ENCODE data around the gene LAMB4. TPM values are rescaled to one million over a fixed set of nuclear protein-coding genes. Genes with fewer than 3 reads are reported as not detected.

LAMB4 gene
- total and polyA plus RNA-seq, 2 of the 8 experiments (the other 6 are each of a cell fraction or from before 2014, with no cell fraction given): not detected

GRCh38 chr7:108033776-108034497, 96.2 kb downstream of the LAMB4 start:
- H2AK5ac ChIP-seq (ENCODE audit: low read depth, low read length): no peak overlapping the region
- no peak overlapping the region for H4K8ac ChIP-seq (ENCODE audit: extremely low read depth, insufficient read depth, low read length)
- H4K91ac ChIP-seq (replicated peaks; ENCODE audit: insufficient read length, low read length): no peak overlapping the region
- H3K79me2 ChIP-seq (ENCODE audit: control insufficient read depth in 1 of 2, insufficient read depth in 2 of 2, low read length in 2 of 2): no peaks in the 10 kb centered on the region
- H2BK20ac ChIP-seq (ENCODE audit: low read length): no peak overlapping the region
- peak overlapping the region; percentile 48 for H4K5ac ChIP-seq (ENCODE audit: insufficient read length, low read depth, low read length)
- H3K9me3 ChIP-seq (ENCODE audit: insufficient read depth in 2 of 2, low read depth in 1 of 2, low read length in 1 of 2): no peaks in the 10 kb centered on the region
- H3K23me2 ChIP-seq (ENCODE audit: low read depth, low read length): no peaks in the 10 kb centered on the region
- 90% methylated on average over 5 of the region's 5 CpGs; no CpG with 5 or more reads in 1 of the 2 experiments for WGBS, 2 experiments (ENCODE audit: extremely low coverage in 1 of 2, insufficient coverage in 1 of 2, insufficient read length in 1 of 2, insufficient replicate concordance in 2 of 2, low coverage in 1 of 2, low lambda C conversion rate in 2 of 2, missing lambda C conversion rate in 1 of 2)
- DNase-seq (ENCODE audit: low read depth in 1 of 2, low spot score in 2 of 2) (no peak), FAIRE-seq (no peak)
- no peaks in the 10 kb centered on the region for H3K27me3 ChIP-seq (replicated peaks in 1 of 4; ENCODE audit: control insufficient read depth in 3 of 4, extremely low read depth in 1 of 4, insufficient read depth in 3 of 4, low read length in 3 of 4)
- no peak overlapping the region for H3K9ac ChIP-seq (replicated peaks in 1 of 4; ENCODE audit: extremely low read depth in 1 of 4, low read depth in 3 of 4, low read length in 3 of 4)
- H4K20me1 ChIP-seq (replicated peaks in 1 of 2; ENCODE audit: control insufficient read depth in 1 of 2, insufficient read depth in 2 of 2, low read length in 2 of 2): no peaks in the 10 kb centered on the region
- TF ChIP-seq PHF8 (conservative IDR thresholded peaks at IDR 0.05; ENCODE audit: low read depth, low read length): no peak
- no peak for TF ChIP-seq EP300 (IDR thresholded peaks at IDR 0.05; ENCODE audit: borderline replicate concordance in 1 of 2, low read depth in 2 of 2, low read length in 2 of 2)
- TF ChIP-seq RBBP5 (IDR thresholded peaks at IDR 0.05; ENCODE audit: borderline replicate concordance, low read depth, low read length): no peak
- no peak for TF ChIP-seq SIRT6 (IDR thresholded peaks at IDR 0.05; ENCODE audit: low read length)
- POLR2A ChIA-PET (ENCODE audit: partially characterized antibody): interaction anchor here (1.4 to 1.5 kb wide), 2 partner anchors 16 to 31 kb away, joined by 3 to 6 read pairs; partner anchors contain the start of gene LAMB1
- no peak overlapping the region for H3K56ac ChIP-seq (replicated peaks; ENCODE audit: insufficient read length, low read depth, low read length)
- no peak overlapping the region for H2AFZ ChIP-seq (ENCODE audit: low read length)
- no peak overlapping the region for H3K4me2 ChIP-seq (ENCODE audit: insufficient read depth in 1 of 2, low read depth in 2 of 2, low read length in 2 of 2)
- H3K4me1 ChIP-seq (replicated peaks in 1 of 4; ENCODE audit: control insufficient read depth in 3 of 4, insufficient read depth in 4 of 4, low read length in 3 of 4): peaks cover 0 to 6% (median 2%) of the 10 kb centered on the region in 4 experiments; a peak in 3 of 7 replicates
- peak overlapping the region in 1 of 4 experiments; percentile 2; a peak in 1 of 8 replicates for H3K4me3 ChIP-seq (ENCODE audit: extremely low read depth in 1 of 4, insufficient read depth in 2 of 4, low read depth in 3 of 4, low read length in 4 of 4)
- CTCF ChIA-PET (ENCODE audit: partially characterized antibody): interaction anchor here (0.6 to 9.1 kb wide), 17 partner anchors 8 to 155 kb away, joined by 3 to 86 read pairs (median 3); no protein-coding TSS in a partner anchor
- no peak overlapping the region for H3K14ac ChIP-seq (ENCODE audit: insufficient read length)
- no peaks in the 10 kb centered on the region for H3K79me1 ChIP-seq (ENCODE audit: low read depth, low read length)
- no peak overlapping the region for H3K27ac ChIP-seq (ENCODE audit: low read depth, low read length)
- no peak overlapping the region for H3K4ac ChIP-seq (replicated peaks; ENCODE audit: insufficient read length, low read depth, low read length)
- no peak overlapping the region; the same call in 1 of the 2 replicates for H2BK12ac ChIP-seq (ENCODE audit: low read depth, low read length)
- H3K23ac ChIP-seq (ENCODE audit: insufficient read length): no peak overlapping the region
- no peak overlapping the region for H2BK120ac ChIP-seq (replicated peaks; ENCODE audit: low read depth, low read length)
- H3K18ac ChIP-seq (ENCODE audit: extremely low read depth, low read length): no peak overlapping the region
- no peak overlapping the region for H2BK5ac ChIP-seq (ENCODE audit: low read depth, low read length)
- H2BK15ac ChIP-seq (ENCODE audit: low read length): no peak overlapping the region
- H3K36me3 ChIP-seq (ENCODE audit: control insufficient read depth in 2 of 4, insufficient read depth in 4 of 4, low read length in 3 of 4): no peaks in the 10 kb centered on the region

Measured in H1 (cell line).